ENCODE results near the gene AJM1. TPM values are rescaled to one million over a fixed set of nuclear protein-coding genes. Genes with fewer than 3 reads are reported as not detected.
"Not testable (repeated sequence)": the region's sequence is repeated elsewhere in the genome, so short reads cannot be mapped to it uniquely, and the experiment has no call there.

The AJM1 gene
- total RNA-seq, 1 experiment from 2014 or later = 1.1 TPM

GRCh38 chr9:136828474-136829140, 13.7 kb upstream of the AJM1 start:
- no peak for DNase-seq (ENCODE audit: low spot score)
- in situ Hi-C loops (cut with HindIII; ENCODE audit: low sequenced_read_pairs) = no loop called here

DNA sequence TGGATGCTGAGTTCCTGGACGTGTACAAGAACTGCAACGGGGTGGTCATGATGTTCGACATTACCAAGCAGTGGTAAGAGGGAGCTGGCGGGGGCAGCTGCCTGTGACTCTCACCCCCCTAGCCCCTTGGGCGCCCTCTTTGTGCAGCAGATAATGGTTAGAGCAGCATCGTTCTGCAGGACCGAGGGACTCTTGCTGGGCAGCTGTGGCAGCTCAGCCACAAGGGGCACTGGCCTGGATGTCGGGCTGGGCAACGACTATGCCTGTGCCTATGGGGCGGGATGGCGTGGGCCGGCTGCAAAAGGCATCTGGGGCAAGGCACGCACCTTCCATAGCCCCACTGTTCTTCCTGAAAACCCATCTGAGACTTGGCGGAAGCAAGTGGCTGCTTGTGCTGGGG, 12.9 kb upstream of the AJM1 start:
- no peak for DNase-seq (ENCODE audit: low spot score)
- in situ Hi-C loops (cut with HindIII; ENCODE audit: low sequenced_read_pairs) = no loop called here

- in situ Hi-C loops (cut with HindIII; ENCODE audit: low sequenced_read_pairs) = no loop called here
- DNase-seq (ENCODE audit: low spot score) = peak; percentile 63
Measured at GRCh38 chr9:136829981-136830885, 12.0 kb upstream of the AJM1 start.

GRCh38 chr9:136831002-136831719, 11.1 kb upstream of the AJM1 start:
- in situ Hi-C loops (cut with HindIII; ENCODE audit: low sequenced_read_pairs) = no loop called here
- DNase-seq (ENCODE audit: low spot score) = no peak

GRCh38 chr9:136831720-136832104, 10.6 kb upstream of the AJM1 start:
- no peak for DNase-seq (ENCODE audit: low spot score)
- in situ Hi-C loops (cut with HindIII; ENCODE audit: low sequenced_read_pairs) = no loop called here

- in situ Hi-C loops (cut with HindIII; ENCODE audit: low sequenced_read_pairs) = no loop called here
Measured at GRCh38 chr9:136832581-136832980, 9.7 kb upstream of the AJM1 start.

GRCh38 chr9:136833381-136834048, 8.8 kb upstream of the AJM1 start:
- in situ Hi-C loops (cut with HindIII; ENCODE audit: low sequenced_read_pairs); DNase-seq (ENCODE audit: low spot score): not testable (repeated sequence)

More at GRCh38 chr9:136832581-136832980, 9.7 kb upstream of the AJM1 start:
- no peak for DNase-seq (ENCODE audit: low spot score)

- no peak for DNase-seq (ENCODE audit: low spot score)
- in situ Hi-C loops (cut with HindIII; ENCODE audit: low sequenced_read_pairs) = no loop called here
Measured at GRCh38 chr9:136835162-136835931, 6.9 kb upstream of the AJM1 start.

- in situ Hi-C loops (cut with HindIII; ENCODE audit: low sequenced_read_pairs) = no loop called here
- no peak for DNase-seq (ENCODE audit: low spot score)
Measured at GRCh38 chr9:136835932-136836904, 6.1 kb upstream of the AJM1 start.

DNA sequence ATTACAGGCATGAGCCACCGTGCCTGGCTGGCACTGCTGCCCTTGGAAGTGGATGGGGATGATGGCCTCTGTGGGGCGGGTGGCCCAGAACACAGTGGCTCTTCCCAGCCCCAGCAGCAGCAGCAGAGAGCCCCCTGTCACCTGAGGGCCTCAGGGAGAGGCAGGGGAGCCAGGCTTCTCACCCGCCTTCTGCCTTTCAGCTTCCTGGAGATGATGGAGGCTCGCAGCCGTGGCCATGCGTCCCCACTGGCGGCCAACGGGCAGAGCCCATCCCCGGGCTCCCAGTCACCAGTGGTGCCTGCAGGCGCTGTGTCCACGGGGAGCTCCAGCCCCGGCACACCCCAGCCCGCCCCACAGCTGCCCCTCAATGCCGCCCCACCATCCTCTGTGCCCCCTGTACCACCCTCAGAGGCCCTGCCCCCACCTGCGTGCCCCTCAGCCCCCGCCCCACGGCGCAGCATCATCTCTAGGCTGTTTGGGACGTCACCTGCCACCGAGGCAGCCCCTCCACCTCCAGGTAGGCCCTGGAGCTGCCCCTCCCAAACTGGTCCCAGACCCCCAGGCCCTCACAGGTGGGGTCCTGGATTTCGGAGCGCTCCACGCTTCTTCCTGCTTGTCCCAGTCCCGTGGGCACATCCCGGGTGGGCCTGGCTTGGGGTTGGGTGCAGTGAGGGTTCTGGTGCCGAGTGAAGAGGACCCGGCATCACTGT, 5.0 kb upstream of the AJM1 start:
- no peak for DNase-seq (ENCODE audit: low spot score)
- in situ Hi-C loops (cut with HindIII; ENCODE audit: low sequenced_read_pairs) = no loop called here

DNA sequence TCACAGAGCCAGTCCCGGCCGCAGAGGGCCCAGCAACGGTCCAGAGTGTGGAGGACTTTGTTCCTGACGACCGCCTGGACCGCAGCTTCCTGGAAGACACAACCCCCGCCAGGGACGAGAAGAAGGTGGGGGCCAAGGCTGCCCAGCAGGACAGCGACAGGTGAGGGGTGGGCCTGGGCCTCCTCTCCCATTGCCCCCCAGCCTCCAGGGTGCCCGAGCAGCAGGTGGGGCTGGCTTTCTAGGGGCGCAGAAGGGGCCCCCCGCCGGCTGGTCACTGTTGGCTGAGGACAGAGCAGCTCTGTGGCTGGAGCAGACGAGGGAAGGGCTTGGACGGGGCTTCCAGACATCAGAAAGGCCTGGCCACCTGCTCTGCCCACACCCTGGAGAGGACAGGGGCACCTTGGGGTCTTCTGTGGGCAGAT, 4.4 kb upstream of the AJM1 start:
- in situ Hi-C loops (cut with HindIII; ENCODE audit: low sequenced_read_pairs); DNase-seq (ENCODE audit: low spot score): not testable (repeated sequence)

GRCh38 chr9:136838314-136839228, 3.7 kb upstream of the AJM1 start:
- peak; percentile 52 for DNase-seq (ENCODE audit: low spot score)
- in situ Hi-C loops (cut with HindIII; ENCODE audit: low sequenced_read_pairs) = no loop called here

DNA sequence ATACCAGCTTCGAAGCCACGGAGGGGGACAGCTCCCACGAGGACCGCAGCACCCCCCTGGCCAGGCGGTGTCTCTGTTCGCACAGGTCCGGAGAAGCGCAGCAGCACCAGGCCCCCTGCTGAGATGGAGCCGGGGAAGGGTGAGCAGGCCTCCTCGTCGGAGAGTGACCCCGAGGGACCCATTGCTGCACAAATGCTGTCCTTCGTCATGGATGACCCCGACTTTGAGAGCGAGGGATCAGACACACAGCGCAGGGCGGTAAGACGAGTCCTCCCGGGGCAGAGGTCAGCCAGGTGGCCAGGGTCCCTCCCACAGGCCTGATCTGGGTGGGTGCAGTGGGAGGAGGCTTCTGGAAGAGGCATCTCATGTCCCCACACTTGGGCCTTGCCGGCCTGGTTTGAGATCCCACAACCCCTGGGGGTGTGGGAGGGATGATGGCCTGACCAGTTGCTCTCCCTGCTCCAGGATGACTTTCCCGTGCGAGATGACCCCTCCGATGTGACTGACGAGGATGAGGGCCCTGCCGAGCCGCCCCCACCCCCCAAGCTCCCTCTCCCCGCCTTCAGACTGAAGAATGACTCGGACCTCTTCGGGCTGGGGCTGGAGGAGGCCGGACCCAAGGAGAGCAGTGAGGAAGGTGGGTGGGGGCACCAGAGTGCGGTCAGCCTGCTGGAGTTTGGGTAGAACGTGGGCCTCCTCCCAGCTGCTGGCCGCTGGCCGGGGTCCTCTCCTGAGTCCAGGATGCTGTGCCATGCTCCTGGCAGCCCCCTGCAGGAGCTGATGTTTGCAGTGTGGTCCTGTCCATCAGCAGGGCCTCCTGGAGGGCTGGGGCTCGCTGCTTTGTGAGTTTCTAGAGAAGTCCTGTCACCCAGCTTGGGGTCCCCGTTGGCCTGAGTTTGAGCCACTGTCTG, 2.8 kb upstream of the AJM1 start:
- in situ Hi-C loops (cut with HindIII; ENCODE audit: low sequenced_read_pairs) = no loop called here
- no peak for DNase-seq (ENCODE audit: low spot score)

GRCh38 chr9:136840140-136840876, 2.0 kb upstream of the AJM1 start:
- in situ Hi-C loops (cut with HindIII; ENCODE audit: low sequenced_read_pairs) = no loop called here

More at GRCh38 chr9:136840140-136840876, 2.0 kb upstream of the AJM1 start:
- DNase-seq (ENCODE audit: low spot score) = no peak
